Limb (tissue), 2 donors: ENCODE results near the gene NEO1.

ENCODE experiments used
- DNase-seq, 2 donors: peaks; one replicate each; pipeline ENCODE4 v3.0.0-alpha.2; 2016; ENCODE audit errors: extremely low spot score in 2 of 2

Gene NEO1

DNA sequence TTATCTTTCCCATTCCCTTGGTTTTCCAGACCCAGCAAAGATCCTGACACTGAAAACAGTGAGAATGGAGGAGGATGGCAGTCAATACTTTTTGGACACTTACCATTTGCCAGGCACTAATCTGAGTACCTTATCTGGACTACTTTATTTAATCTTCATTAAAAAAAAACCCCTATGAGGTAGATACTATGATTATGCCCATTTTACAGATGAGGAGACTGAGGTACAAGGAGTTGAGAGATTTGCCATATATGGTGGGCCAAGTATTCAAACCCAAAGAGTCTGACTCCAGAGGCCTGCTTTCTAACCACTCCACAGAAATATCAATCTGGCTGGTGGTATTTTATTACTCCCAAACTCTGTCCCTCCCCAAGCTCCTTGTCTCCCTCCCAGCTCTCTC, 296.9 kb downstream of the NEO1 start:
- no peak for DNase-seq

- DNase-seq = no peak
These were observed 299.8 kb downstream of the NEO1 start for GRCh38 chr15:73352082-73352481.

DNA sequence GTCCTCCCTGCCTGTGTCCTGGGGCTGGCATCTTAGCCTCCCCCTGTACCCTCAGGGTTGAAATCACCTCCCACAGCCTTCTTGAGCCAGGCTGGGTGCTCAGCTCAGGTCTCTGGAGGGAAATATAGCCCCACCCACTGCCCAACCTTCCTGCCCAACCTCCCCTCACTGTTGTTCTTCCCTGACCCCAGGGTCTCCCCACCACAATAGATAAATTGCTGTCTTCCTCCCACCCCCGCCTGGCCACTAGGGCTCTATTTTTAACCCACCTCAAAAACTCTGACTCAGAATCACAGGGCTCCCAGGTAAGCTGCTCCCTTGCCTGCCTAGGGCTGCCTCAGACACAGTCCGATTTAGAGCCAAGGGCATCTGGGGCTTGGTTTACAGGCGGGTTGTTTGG, 301.5 kb downstream of the NEO1 start:
- DNase-seq = no peak

- DNase-seq = no peak
These were observed 302.0 kb downstream of the NEO1 start for GRCh38 chr15:73354241-73354640.
